ENCODE measurements around the gene TMEM165.

Gene TMEM165

DNA sequence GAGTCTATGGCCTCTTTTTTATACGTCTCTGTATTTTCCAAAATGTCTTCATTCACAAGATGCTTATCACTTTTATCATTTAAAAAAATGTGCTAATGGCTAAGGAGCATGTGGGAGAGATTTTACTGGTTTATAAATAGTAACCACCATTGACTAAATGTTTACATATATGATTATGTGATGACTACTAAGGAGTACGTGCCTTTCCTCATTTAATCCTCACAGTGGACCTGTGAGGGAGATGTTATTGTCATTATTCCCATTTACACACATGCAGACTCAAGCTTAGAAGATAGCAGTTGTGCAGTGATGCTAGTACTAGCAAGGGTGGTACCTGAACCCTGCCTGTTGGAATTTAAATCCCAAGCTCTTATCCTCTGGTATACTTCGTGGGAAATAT is 47.3 kb upstream of the TMEM165 start:
- TF ChIP-seq FOXP2 (optimal IDR thresholded peaks at IDR 0.05; ENCODE audit: borderline replicate concordance, extremely low read depth, extremely low read length, insufficient read depth) (no peak), TAF1 (IDR thresholded peaks at IDR 0.05; ENCODE audit: borderline replicate concordance, insufficient read depth, low read length) (no peak), REST (IDR thresholded peaks at IDR 0.05; ENCODE audit: insufficient read depth in 1 of 2, low read depth in 2 of 2, low read length in 2 of 2) (no peak), POLR2AphosphoS5 (IDR thresholded peaks at IDR 0.05; ENCODE audit: low read depth, low read length) (no peak), SIN3A (IDR thresholded peaks at IDR 0.05; ENCODE audit: borderline replicate concordance, insufficient read depth, low read length) (no peak)

- TF ChIP-seq SIN3A (IDR thresholded peaks at IDR 0.05; ENCODE audit: borderline replicate concordance, insufficient read depth, low read length), result no peak
- no peak for TF ChIP-seq POLR2AphosphoS5 (IDR thresholded peaks at IDR 0.05; ENCODE audit: low read depth, low read length)
- TF ChIP-seq FOXP2 (optimal IDR thresholded peaks at IDR 0.05; ENCODE audit: borderline replicate concordance, extremely low read depth, extremely low read length, insufficient read depth), result no peak
- no peak for TF ChIP-seq REST (IDR thresholded peaks at IDR 0.05; ENCODE audit: insufficient read depth in 1 of 2, low read depth in 2 of 2, low read length in 2 of 2)
- TF ChIP-seq TAF1 (IDR thresholded peaks at IDR 0.05; ENCODE audit: borderline replicate concordance, insufficient read depth, low read length), result no peak
Measured at GRCh38 chr4:55351824-55352223, 43.9 kb upstream of the TMEM165 start.

DNA sequence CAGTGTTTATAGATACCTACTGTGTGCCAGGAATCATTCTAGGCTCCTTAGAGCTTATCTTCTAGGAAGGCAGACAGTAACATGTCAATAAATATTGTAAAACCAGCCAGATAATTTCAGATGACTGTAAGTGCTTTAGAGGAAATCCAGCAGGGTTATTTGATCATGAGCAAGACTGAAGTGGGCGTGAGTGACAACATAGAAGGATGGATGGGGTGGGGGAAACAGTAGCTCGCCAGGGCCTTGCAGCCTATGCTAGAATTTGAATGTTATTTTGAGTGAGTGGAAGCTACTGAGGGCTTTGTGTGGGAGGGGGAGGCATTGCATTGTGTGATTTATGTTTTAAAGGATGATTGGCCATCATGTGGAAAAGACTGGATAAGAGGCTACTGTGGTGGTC is 43.0 kb upstream of the TMEM165 start:
- no peak for TF ChIP-seq POLR2AphosphoS5 (IDR thresholded peaks at IDR 0.05; ENCODE audit: low read depth, low read length)
- no peak for TF ChIP-seq SIN3A (IDR thresholded peaks at IDR 0.05; ENCODE audit: borderline replicate concordance, insufficient read depth, low read length)
- no peak for TF ChIP-seq REST (IDR thresholded peaks at IDR 0.05; ENCODE audit: insufficient read depth in 1 of 2, low read depth in 2 of 2, low read length in 2 of 2)
- no peak for TF ChIP-seq FOXP2 (optimal IDR thresholded peaks at IDR 0.05; ENCODE audit: borderline replicate concordance, extremely low read depth, extremely low read length, insufficient read depth)
- no peak for TF ChIP-seq TAF1 (IDR thresholded peaks at IDR 0.05; ENCODE audit: borderline replicate concordance, insufficient read depth, low read length)

DNA sequence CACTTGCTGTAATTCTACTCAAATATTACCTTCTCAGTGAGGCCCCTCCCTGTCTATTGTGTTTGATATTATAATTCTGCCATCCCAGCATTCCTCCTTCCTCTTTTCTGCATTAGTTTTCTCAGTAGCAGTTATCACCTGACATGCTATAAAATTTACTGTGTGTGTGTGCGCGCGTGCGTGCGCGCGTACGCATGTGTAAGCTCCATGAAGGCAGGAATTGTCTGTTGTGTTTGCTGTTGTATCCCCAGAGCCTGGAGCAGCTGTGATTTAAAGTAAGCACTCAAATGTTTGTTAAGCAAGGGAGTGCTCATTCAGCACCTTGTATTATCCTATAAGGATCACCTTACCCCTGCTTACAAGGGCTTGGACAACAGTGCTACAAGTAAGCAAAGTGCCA is 41.1 kb upstream of the TMEM165 start:
- no peak for TF ChIP-seq REST (IDR thresholded peaks at IDR 0.05; ENCODE audit: insufficient read depth in 1 of 2, low read depth in 2 of 2, low read length in 2 of 2)
- no peak for TF ChIP-seq TAF1 (IDR thresholded peaks at IDR 0.05; ENCODE audit: borderline replicate concordance, insufficient read depth, low read length)
- TF ChIP-seq POLR2AphosphoS5 (IDR thresholded peaks at IDR 0.05; ENCODE audit: low read depth, low read length), result no peak
- no peak for TF ChIP-seq FOXP2 (optimal IDR thresholded peaks at IDR 0.05; ENCODE audit: borderline replicate concordance, extremely low read depth, extremely low read length, insufficient read depth)

GRCh38 chr4:55355555-55355954 is 40.2 kb upstream of the TMEM165 start:
- no peak for TF ChIP-seq TAF1 (IDR thresholded peaks at IDR 0.05; ENCODE audit: borderline replicate concordance, insufficient read depth, low read length)
- TF ChIP-seq REST (IDR thresholded peaks at IDR 0.05; ENCODE audit: insufficient read depth in 1 of 2, low read depth in 2 of 2, low read length in 2 of 2), result no peak
- TF ChIP-seq POLR2AphosphoS5 (IDR thresholded peaks at IDR 0.05; ENCODE audit: low read depth, low read length), result no peak
- TF ChIP-seq FOXP2 (optimal IDR thresholded peaks at IDR 0.05; ENCODE audit: borderline replicate concordance, extremely low read depth, extremely low read length, insufficient read depth), result no peak
- TF ChIP-seq SIN3A (IDR thresholded peaks at IDR 0.05; ENCODE audit: borderline replicate concordance, insufficient read depth, low read length), result no peak

Data from PFSK-1 (cell line).